Tibial nerve (tissue), 4 donors: ENCODE measurements around the gene INHBB.

Experiments
- CTCF ChIP-seq, 5 experiments: fragments of 200-600 bp in 3 of 5; fragments of 450-650 bp in 2 of 5; sonication (generic) in 3 of 5; IDR thresholded peaks; one replicate each; pipeline ENCODE4 v1.5.1; 2016 to 2019; ENCODE audit warnings: antibody characterized with exemption in 5 of 5, mild to moderate bottlenecking in 3 of 5, moderate library complexity in 2 of 5
- EP300 ChIP-seq, 2 donors: sonication (generic); formaldehyde crosslinking; IDR thresholded peaks; one replicate each; pipeline ENCODE4 v1.6.1; 2017; ENCODE audit warnings: antibody characterized with exemption in 2 of 2, mild to moderate bottlenecking in 1 of 2
- POLR2A ChIP-seq, 2 donors: fragments of 450-650 bp; IDR thresholded peaks; one replicate each; pipeline ENCODE4 v1.6.1; 2017; ENCODE audit warnings: antibody characterized with exemption in 2 of 2, mild to moderate bottlenecking in 2 of 2, moderate library complexity in 2 of 2

GRCh38 chr2:120338015-120338414 is 7.9 kb upstream of the INHBB start:
- no peak for TF ChIP-seq CTCF (IDR thresholded peaks at IDR 0.05)
- TF ChIP-seq POLR2A (IDR thresholded peaks at IDR 0.05) = no peak
- TF ChIP-seq EP300 (IDR thresholded peaks at IDR 0.05) = no peak
